ENCODE measurements around the gene SDF2L1. TPM values are rescaled to one million over a fixed set of nuclear protein-coding genes. Genes with fewer than 3 reads are reported as not detected.

Gene SDF2L1
- total RNA-seq, 1 donor from 2014 or later = 23.2 TPM

- Mint-ChIP-seq H3K4me1 (ENCODE audit: unreplicated experiment) (peaks cover 20% of the 10 kb centered on the region), H3K27me3 (ENCODE audit: unreplicated experiment) (no peaks in the 10 kb centered on the region), H3K9me3 (ENCODE audit: unreplicated experiment) (no peaks in the 10 kb centered on the region), H3K27ac (ENCODE audit: unreplicated experiment) (no peak overlapping the region), H3K4me3 (ENCODE audit: unreplicated experiment) (peak overlapping the region; percentile 90), H3K36me3 (ENCODE audit: unreplicated experiment) (no peaks in the 10 kb centered on the region)
- TF ChIP-seq CTCF (IDR thresholded peaks at IDR 0.05) = no peak
- DNase-seq (ENCODE audit: extremely low spot score, unreplicated experiment) = no peak
Observed at GRCh38 chr22:21652547-21653545, 10.7 kb downstream of the SDF2L1 start.

- DNase-seq (ENCODE audit: extremely low spot score, unreplicated experiment) = no peak
- TF ChIP-seq CTCF (IDR thresholded peaks at IDR 0.05) = no peak
- Mint-ChIP-seq H3K9me3 (ENCODE audit: unreplicated experiment) (no peaks in the 10 kb centered on the region), H3K4me3 (ENCODE audit: unreplicated experiment) (peak overlapping the region; percentile 65), H3K4me1 (ENCODE audit: unreplicated experiment) (peaks cover 10% of the 10 kb centered on the region), H3K27ac (ENCODE audit: unreplicated experiment) (peak overlapping the region; percentile 52), H3K27me3 (ENCODE audit: unreplicated experiment) (no peaks in the 10 kb centered on the region), H3K36me3 (ENCODE audit: unreplicated experiment) (no peaks in the 10 kb centered on the region)
Observed at GRCh38 chr22:21657020-21657359, 14.9 kb downstream of the SDF2L1 start.

GRCh38 chr22:21657360-21658032 is 15.4 kb downstream of the SDF2L1 start:
- H3K9me3 Mint-ChIP-seq (ENCODE audit: unreplicated experiment) = no peaks in the 10 kb centered on the region
- no peak for TF ChIP-seq CTCF (IDR thresholded peaks at IDR 0.05)
- no peak overlapping the region for H3K27ac Mint-ChIP-seq (ENCODE audit: unreplicated experiment)
- no peaks in the 10 kb centered on the region for H3K36me3 Mint-ChIP-seq (ENCODE audit: unreplicated experiment)
- DNase-seq (ENCODE audit: extremely low spot score, unreplicated experiment) = no peak
- no peaks in the 10 kb centered on the region for H3K27me3 Mint-ChIP-seq (ENCODE audit: unreplicated experiment)
- H3K4me3 Mint-ChIP-seq (ENCODE audit: unreplicated experiment) = peak overlapping the region; percentile 76
- peaks cover 10% of the 10 kb centered on the region for H3K4me1 Mint-ChIP-seq (ENCODE audit: unreplicated experiment)

- Mint-ChIP-seq H3K9me3 (ENCODE audit: unreplicated experiment) (no peaks in the 10 kb centered on the region), H3K36me3 (ENCODE audit: unreplicated experiment) (no peaks in the 10 kb centered on the region), H3K4me3 (ENCODE audit: unreplicated experiment) (no peak overlapping the region), H3K4me1 (ENCODE audit: unreplicated experiment) (peaks cover 11% of the 10 kb centered on the region), H3K27me3 (ENCODE audit: unreplicated experiment) (no peaks in the 10 kb centered on the region), H3K27ac (ENCODE audit: unreplicated experiment) (no peak overlapping the region)
- DNase-seq (ENCODE audit: extremely low spot score, unreplicated experiment) = no peak
- TF ChIP-seq CTCF (IDR thresholded peaks at IDR 0.05) = no peak
Observed at GRCh38 chr22:21659864-21660525, 17.9 kb downstream of the SDF2L1 start.

Measured in osteocyte (in vitro differentiated cells).